HT-29 (cell line): Measurements from ENCODE around the gene ARHGEF38. TPM values are rescaled to one million over a fixed set of nuclear protein-coding genes. Genes with fewer than 3 reads are reported as not detected.
A peak's percentile ranks its signal among the peaks of the same experiment; 100 is the strongest.

ENCODE experiments used
- DNase-seq: peaks from one replicate; pipeline ENCODE4 v3.0.0-alpha.2; 2015; ENCODE audit warnings: low spot score
- total RNA-seq: library from RNA; depleted of rRNA; stranded (reverse); fragments of >200 nt; shearing (Covaris generic); gene quantifications from 2 replicates; pipeline ENCODE4 v1.2.3, GENCODE V29; 2014; rRNA removed

The ARHGEF38 gene, protein sequence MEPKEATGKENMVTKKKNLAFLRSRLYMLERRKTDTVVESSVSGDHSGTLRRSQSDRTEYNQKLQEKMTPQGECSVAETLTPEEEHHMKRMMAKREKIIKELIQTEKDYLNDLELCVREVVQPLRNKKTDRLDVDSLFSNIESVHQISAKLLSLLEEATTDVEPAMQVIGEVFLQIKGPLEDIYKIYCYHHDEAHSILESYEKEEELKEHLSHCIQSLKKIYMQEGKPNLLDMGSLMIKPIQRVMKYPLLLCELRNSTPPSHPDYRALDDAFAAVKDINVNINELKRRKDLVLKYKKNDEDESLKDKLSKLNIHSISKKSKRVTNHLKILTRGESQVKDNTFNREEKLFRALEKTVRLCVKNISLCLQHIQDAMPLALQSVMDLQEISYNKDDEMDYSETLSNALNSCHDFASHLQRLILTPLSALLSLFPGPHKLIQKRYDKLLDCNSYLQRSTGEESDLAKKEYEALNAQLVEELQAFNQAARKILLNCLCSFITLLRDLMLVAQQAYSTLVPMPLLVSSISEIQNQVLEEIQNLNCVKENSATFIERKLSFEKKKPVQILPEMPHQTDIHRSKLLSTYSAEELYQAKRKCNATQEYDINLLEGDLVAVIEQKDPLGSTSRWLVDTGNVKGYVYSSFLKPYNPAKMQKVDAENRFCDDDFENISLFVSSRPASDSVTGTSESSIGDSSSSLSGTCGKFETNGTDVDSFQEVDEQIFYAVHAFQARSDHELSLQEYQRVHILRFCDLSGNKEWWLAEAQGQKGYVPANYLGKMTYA
- total RNA-seq, result 3.6 and 5.0 TPM in 2 replicates

DNA sequence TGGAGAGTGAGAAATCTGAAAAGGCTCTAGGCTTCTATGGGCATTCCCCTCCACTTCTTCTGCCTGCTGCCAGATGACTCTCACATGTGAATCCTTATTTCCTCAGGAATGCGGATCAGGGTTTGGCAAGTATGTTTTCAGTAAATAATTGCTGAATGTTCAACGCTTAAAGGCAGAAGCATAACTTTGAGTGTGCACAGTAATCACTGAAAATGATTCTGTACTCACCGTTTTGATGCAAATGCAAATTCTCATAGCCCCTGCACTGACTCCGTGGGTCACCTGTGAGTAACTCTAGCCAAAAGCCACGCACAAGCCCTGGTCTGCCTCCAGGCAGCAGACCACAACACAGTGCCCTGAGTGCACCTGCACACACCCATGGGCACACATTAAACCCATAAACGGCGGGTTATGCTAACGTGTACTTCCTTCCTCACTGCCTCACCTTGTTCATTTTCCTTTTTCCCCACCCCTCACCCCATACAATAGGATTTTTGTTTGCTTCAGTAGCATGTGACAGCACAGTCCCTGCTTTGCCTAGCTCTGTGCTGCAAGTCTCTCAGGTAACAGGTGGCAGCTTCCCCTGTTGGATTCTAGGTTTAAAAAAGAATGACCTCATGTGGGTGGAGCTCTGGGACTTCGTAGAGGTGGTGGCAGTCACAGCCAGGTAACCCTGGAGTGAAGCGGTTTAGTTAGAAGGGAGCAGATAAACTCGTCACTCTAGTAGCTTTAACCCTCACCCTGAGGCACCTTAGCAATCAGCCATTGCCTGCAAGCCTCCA lies at the start of gene ARHGEF38:
ARHGEF38 (plus strand) TSS at position 656 of the 782 bp plus-strand sequence. CDS start 146 bp downstream, outside the sequence.
- peak; percentile 94 for DNase-seq

DNA sequence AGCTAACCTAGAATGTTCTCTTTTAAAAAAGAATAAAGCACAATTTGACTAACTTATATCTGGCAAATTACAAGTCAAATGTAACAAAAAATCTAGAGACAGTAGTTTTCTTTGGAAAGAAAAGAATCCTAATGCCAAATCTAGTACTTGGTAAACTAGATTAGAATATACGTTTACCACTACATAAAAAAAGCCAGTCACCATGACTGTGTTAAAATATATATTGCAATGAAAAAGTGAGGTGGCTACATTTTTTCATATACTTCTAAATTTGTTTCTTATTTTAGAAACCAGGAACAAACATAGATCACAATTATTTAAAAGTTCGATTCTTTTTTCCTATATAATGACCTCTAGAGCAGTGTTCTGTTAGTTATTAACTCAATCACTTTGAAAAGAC lies 48.9 kb upstream of the ARHGEF38 start:
- DNase-seq, result no peak

GRCh38 chr4:105504744-105505143 lies 47.7 kb upstream of the ARHGEF38 start:
- DNase-seq, result no peak

GRCh38 chr4:105509291-105509690 lies 43.1 kb upstream of the ARHGEF38 start:
- DNase-seq, result no peak

DNA sequence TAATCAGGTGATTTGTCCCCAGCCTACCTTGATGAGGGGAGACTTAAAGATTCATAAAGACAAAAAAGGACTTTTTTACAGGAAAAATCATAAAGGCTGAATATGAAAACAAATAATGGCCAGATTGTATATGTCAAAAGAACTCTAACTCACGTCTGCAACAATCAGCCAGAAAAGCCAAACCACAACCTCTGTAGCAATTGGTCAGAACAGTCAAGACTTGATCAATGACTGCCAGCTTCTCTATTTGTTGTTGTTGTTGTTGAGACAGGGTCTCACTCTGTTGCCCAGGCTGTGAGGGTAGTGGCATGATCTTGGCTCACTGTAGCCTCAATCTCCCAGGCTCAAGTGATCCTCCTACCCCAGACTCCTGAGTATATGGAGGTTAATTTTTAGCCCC lies 42.7 kb upstream of the ARHGEF38 start:
- no peak for DNase-seq

GRCh38 chr4:105510245-105510644 lies 42.2 kb upstream of the ARHGEF38 start:
- DNase-seq, result no peak

GRCh38 chr4:105520819-105521790 lies 31.3 kb upstream of the ARHGEF38 start:
- peak; percentile 85 for DNase-seq

GRCh38 chr4:105526656-105527055 lies 25.8 kb upstream of the ARHGEF38 start:
- no peak for DNase-seq

DNA sequence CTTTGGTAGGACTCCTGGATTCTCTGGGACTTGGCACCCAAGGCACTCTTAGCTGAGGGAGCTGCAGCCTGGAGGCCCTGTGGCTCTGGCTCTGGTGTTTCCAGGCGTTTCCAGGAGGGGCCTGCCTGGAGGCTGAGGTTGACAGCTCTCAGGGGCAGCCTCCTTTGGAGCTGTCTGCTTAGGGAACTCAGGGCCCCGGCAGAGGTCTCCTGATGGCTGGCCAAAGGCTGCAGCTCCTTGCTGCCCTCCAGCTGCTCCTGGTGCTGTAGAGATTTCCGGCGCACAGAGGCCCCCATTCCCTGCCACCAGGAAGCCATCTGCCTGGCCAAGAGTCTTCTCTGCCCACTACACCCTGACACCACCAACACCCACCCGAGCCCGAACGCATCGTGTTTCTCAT lies 25.3 kb upstream of the ARHGEF38 start:
- DNase-seq, result no peak

- DNase-seq, result no peak
Observed at GRCh38 chr4:105536601-105537000, 15.8 kb upstream of the ARHGEF38 start.

- no peak for DNase-seq
Observed at GRCh38 chr4:105541420-105541819, 11.0 kb upstream of the ARHGEF38 start.

- no peak for DNase-seq
Observed at GRCh38 chr4:105542039-105542438, 10.4 kb upstream of the ARHGEF38 start.

DNA sequence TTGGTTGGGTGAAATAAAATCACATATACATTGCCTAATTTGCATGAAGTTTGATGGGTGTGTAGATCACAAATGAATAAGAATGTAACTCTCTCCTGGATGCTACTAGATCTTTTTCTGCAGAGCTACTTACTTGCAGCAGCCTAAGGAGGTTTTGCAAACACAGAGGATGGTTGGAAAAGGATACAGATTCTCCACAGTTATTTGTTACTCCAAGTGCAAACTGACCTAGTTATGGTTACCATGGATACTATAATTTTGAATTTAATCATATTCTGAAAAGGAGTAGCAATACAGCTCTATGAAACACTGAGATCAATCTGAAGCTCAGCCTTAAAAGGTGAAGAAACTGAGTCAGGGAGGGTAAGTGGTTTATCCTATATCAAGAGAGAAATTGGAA lies 9.1 kb upstream of the ARHGEF38 start:
- no peak for DNase-seq

- DNase-seq, result peak; percentile 47
Observed at GRCh38 chr4:105543881-105544280, 8.5 kb upstream of the ARHGEF38 start.

DNA sequence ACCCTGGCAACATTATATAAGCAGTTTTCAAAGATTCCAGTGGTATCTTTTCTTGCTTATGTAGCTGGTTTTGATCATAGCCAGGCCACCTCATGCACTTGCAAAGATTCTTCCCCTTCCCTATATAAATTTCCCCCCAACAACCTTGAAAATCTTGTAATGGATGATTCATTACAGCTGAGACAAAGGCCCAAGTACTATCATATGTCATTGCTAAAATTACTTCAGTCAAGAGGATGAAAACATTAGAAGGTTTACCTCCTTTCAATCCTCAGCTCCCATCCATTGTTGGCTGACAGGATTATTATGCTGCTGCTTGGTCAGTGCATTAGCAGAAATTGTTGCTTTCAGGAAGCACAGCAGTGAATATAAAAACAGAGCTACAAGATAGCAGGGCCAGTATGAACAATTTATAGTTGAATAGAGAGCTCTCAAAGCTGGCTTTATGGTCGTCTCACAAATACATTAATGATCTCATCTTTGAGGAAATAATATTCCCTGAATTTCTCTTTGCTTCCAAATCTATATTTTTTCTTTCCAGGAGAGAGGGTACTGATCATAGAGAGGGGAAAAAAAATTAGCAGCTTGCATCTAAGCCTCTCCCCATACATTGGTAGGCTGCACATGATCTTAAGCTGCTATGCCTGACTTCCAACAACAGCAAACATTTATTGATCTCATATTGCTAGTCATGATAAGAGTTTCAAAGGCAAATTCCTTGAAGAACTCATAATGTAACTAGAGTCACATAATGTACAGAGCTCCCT lies 7.7 kb upstream of the ARHGEF38 start:
- DNase-seq, result no peak

DNA sequence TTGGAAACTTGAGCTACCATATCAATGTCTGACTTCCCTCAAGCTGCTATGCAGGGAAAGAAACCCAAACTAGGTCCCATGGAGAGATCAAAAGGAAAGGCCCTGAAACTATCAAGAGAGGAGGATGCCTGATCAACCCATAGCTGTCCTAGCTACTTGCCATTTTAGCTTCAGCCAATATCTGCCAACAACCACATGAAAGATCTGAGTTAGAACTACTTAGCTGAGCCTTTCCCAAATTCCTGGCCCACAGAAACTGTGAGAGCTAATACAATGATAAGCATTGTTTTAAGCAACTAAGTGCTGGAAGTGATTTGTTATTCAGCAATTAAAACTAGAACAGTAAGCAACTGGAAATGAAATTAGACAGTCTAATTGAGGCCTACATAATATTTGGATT lies 6.3 kb upstream of the ARHGEF38 start:
- no peak for DNase-seq

- no peak for DNase-seq
Observed at GRCh38 chr4:105547769-105548168, 4.7 kb upstream of the ARHGEF38 start.

DNA sequence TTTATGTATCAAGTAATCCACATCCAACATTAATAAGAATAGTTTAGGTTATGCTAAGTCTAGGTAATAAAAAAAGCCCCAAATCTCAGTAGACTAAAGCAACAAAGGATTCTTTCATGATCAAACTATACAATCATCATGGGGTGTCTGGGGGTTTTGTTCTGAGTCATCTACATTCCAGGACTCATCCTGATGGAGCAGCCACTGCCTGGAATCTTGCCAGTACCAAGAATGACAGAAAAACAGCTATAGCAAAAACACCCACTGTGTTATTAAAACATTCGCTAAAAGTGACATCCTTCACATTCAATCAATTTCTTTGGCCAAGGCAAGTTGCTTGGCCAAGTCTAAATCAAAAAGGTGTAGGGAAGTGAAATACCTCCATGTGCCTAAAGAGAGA lies 3.9 kb upstream of the ARHGEF38 start:
- DNase-seq, result no peak

DNA sequence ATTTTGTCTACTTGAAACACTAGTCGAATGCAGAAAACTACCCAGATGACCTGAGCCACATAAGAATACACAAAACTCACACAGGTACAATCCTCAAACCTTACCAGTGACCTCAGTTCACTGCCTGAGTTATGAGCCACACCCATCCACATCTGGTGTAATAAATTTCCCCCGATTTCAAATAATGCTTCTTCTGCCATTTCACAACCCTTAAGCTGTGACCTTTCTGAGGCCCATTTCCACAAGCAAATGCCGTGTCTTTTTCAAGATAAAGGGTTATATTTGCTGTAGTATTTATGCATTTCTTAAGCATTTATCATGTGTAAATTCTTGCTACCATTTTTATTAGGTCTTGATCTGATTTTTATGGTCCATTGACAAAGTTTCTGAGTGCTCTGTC lies 1.8 kb upstream of the ARHGEF38 start:
- DNase-seq, result peak; percentile 62

DNA sequence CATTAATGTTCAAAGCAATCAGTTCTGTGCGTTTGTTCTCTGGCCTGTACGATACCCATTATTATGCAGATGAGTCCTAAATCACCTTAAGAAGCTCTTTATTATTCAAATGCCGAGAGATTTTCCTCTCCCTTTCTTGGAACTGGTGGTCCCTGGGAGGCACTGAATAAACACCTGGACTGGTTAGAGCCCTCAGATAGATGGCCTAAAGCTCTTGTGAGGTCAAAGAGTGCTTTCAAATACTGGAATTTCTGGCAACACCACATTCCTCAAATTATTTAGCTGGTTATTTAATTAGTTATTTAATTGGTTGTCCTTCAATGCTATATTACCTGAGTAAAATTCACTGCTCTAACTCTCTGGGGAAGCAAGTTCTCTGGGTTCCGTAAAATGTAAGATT lies 3.0 kb downstream of the ARHGEF38 start:
- DNase-seq, result peak; percentile 80
